ENCODE data around the gene CSNK1A1.
"Not testable (repeated sequence)": the region's sequence is repeated elsewhere in the genome, so short reads cannot be mapped to it uniquely, and the experiment has no call there.

CSNK1A1 gene

DNA sequence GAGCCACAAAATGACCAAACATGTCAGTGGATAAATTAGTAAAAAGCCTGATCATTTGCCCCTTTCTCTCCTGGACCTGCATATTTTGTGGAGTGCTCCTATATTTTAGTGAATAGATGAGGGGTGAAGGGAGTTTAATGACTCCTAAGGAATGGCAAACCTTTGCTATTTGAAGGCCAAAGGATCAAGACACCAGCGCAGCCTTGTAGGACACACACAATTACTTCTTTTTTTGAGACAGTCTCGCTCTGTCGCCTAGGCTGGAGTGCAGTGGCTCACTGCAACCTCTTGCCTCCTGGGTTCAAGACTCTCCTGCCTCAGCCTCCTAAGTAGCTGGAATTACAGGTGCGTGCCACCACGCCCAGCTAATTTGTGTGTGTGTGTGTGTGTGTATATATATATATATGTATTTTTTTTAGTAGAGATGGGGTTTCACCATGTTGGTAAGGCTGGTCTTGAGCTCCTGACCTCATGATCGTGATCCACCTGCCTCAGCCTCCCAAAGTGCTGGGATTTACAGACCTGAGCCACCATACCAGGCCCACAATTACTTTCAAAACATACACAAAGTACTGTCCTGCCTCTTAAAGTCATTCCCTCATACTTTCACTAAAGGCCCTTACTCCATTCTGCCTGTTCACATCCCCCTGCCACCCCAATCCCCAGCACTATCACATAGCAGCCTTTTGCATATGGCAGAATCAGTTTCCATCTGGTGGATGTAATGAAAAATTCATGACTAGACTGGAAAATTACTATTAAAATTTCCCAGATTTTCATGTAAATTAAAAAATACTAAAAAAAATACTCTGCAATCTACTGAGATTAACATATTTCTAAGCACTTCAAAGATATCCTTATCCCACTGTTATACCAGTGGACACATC, 60.4 kb downstream of the CSNK1A1 start:
- DNase-seq (ENCODE audit: low read depth): no peak

DNA sequence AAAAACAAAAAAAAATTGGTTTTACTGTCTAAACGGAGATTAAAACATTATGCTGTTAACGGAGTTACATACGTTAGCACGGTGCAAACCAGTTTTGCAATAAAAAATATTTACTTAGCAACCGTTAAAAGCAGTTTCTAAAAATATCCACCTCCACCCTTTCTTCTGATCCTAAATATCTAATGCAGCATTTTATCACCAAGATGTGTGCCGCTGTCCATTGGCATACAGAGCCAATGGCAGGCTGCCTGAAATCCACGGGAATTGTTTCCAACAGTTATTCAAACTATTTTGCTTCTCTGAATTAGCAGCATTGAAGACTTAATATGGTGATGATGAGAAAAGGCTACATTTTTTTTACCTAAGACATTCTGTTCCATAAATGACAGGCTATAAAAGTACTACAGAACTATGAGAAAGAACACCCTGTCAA, 61.6 kb downstream of the CSNK1A1 start:
- DNase-seq (ENCODE audit: low read depth): no peak

DNA sequence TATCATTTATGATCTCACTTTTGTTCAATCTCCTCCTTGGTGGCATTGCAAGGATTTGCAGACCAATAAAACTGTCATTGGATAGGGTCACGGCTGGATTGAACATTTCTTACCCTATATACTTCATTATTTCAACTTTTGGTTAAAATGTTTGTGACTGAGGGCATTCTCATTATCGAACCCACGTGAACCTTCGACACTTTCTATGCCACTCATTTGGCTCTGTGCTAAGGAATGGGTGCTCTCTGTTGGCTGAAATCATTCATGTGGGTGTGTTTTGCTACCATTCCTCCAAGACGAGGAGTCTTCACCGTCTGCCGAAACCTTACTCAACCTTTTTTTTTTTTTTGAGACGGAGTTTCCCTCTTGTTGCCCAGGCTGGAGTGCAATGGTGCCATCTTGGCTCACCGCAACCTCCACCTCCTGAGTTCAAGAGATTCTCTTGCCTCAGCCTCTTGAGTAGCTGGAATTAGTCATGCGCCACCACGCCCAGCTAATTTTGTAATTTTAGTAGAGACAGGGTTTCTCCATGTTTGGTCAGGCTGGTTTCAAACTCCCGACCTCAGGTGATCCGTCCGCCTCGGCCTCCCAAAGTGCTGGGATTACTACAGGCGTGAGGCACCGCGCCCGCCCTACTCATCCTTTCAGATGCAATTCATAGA, 62.5 kb downstream of the CSNK1A1 start:
- DNase-seq (ENCODE audit: low read depth): peak; percentile 55

DNA sequence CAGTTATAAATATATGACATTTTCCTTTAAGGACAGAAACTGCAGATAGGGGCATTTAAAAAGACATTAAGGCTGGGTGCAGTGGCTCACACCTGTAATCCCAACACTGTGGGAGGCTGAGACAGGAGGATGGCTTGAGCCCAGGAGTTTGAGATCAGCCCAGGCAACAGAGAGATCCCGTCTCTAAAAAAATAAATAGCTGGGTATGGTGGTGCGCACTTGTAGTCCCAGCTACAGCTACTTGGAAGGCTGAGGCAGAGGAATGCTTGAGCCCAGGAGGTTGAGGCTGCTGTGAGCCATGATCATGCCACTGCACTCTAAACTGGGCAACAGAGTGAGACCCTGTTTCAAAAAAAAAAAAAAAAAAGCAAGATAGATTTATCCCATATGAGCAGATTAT, 63.6 kb downstream of the CSNK1A1 start:
- DNase-seq (ENCODE audit: low read depth): no peak

DNA sequence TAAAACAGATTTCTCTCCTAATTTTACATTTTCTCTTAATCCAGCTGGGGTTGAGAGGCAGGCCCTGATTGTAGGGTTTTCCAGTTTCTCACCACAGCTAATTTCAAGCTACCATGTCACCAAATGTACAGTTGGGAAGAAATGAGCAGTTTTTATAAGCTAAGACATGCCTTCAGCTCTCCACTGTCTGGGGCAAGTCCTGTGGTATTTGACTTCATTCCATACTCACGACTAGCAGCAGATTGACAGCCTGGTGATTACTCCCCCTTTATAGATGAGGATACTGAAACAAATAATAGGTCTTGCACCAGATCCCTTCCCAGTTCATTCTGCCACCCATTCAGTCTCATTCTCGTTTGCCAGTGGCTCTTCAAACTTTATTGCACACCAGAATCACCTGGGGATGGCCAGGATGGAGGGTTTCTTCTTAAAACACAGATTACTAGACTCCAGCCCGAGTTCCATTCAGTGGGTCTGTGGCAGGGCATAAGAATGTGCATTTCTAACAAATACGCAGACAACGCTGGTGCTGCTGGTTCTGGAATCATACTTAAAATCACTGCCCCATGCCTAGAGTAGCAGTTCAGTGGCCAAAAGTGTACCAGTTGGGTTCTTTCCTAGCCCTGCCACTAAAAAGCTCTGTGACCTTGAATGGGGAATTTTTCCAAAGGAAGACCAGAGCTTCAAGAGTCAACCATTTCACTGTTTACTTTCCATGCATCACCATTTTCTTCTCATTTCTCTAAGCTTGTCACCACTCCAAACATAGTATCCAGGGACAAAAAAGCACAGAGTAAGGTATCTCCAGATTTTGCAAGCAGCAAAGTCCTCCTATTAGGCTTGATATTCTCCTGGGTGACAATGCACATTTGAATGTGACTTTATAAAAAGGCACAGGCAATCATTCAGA, 64.3 kb downstream of the CSNK1A1 start:
- peak; percentile 71 for DNase-seq (ENCODE audit: low read depth)

DNA sequence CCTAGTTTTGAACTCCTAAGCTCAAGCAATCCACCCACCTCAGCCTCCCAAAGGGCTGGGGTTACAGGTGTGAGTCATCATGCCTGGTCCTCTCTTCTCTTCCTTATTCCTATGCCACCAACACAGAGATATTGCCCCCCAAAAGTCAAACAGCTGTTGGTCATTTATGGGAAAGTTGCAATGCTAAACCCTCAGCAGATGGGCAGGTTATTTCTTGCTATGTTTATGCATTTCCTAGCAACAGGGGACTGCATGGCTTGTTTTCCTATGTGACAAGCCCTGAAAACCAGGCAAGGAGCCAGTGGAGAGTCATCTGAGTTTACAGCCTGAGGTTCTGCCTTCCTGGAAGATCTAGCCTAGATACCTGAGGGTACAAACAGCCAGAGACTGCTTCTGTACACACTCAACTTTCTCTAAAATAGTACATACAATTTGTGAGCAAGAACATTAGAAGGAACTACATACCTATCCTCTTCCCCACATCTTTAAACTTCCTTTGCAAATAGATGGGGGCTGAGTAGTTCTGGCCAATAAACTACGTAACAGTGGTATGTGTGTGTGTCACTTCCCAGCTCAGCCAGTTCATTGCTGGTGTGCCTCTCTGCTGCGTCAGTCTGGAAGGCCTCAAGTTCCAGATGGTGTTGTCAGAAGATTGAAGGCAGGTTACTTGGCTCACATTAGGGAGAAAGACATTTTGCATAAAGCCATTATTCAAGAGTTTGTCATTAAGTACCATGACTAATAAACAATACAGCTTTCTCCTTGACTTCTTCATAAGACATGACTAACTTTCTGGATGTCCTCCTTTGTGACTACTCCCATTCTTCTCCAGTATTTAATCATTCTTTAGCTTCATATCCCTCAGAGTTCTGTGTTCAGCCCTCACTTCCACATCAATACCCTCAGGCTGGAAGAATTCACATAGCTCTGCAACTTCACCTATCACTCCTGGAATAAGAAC, 65.3 kb downstream of the CSNK1A1 start:
- DNase-seq (ENCODE audit: low read depth): peak; percentile 100

DNA sequence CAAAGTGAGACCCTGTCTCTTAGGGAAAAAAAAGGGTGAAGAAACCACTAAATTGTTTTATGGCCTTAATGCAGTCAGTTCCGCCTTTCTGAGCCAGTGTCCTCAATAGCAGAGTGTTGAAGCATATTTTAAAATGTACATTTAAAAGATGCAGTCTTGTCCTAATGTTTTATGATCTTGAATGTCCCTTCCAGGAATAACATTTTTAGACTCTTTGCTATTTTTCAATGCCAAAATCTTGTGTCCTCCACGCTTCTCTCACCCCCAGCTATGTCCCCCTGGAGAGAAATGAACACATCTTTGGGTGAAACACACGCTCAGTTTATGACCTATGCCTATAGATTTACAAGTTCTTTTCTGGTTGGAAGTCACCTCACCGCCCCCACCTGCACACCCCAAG, 69.8 kb downstream of the CSNK1A1 start:
- no peak for DNase-seq (ENCODE audit: low read depth)

DNA sequence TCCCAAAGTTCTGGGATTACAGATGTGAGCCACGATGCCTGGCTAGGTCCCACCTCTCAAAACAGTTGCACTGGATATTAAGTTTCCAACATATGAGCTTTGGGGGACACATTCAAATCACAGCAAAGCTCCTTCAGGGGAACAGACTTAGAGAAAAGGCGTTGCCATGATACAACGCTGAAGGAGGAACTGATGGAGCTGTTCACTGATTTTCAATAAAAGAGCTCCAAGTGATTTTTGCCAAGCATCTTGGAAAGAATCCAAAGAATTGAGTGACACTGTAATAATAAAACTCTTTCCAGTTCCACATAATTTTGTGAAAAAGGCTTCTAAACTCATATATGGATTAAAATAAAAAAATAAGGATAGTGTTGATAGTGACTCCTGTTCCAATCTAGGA, 72.5 kb downstream of the CSNK1A1 start:
- no peak for DNase-seq (ENCODE audit: low read depth)

DNA sequence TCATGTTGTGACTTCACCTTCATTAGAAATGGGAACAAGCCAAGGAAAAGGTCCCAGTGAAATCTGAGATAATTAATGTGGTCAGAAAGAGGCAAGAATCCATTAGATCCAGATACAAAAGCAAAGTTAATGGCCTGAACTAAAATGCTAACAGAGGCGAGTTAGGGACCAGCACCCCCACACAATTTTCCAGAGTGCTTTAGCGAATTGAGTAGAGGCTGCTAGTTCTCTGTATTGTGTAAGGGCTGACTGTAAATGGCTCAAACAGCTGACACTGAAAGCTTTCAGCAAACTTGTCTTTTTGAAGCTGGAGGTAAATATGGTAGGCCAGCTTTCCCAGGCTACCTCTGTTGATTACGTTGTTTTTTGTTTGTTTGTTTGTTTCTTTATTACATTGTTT, 75.5 kb downstream of the CSNK1A1 start:
- DNase-seq (ENCODE audit: low read depth): no peak

DNA sequence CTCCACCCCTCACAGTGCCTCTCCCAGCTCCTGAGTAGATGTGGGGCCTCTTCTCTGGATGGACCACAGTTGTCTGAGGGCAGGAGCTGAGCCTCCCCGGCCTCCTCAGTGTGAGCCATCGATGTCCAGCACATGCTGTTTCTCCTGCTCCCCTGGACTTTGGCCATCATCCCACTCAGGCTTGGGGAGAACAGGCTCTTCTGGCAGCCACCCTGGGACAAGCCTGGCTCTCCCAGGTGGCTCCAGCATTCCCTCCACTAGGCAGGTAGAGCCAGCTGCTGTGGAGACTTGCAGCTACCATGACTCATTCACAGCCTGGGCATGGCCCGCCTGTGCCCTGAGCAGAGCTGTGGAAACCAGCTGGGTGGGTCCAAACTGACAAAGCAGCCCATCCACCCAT, 77.0 kb downstream of the CSNK1A1 start:
- peak; percentile 46 for DNase-seq (ENCODE audit: low read depth)

DNA sequence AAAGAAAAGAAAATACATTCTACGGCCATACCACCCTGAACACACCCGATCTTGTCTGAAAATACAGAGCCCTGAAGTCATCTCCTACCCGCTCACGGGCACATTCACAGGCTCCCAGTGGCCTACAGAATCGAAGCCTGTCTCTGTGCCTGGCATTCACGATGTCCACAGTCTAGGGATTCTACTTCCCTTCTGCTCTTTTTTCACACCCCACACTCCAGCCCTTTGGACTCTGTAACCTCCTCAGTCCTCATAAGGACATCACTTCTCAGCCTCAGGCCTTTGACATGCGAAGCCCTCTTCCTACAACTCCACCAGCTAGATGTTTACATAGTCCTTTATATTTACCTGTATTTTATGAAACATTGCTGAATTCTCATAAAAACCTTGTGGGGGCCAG, 77.8 kb downstream of the CSNK1A1 start:
- DNase-seq (ENCODE audit: low read depth): no peak

DNA sequence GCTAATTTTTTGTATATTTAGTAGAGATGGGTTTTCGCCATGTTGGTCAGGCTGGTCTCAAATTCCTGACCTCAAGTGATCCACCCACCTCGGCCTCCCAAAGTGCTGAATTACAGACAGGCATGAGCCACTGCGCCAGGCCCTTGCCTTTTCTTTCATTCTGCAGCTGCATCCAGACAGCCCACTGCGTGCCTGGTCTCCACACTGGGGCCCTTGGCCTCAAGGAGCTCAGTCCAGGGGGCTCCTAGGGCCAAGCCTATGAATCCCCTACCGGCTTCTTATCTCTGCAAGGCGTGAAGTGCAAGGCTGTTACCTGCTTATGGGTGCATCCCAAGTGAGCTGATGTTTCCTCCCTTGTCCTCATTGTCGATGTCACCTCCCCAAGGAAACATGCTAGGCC, 78.8 kb downstream of the CSNK1A1 start:
- no peak for DNase-seq (ENCODE audit: low read depth)

DNA sequence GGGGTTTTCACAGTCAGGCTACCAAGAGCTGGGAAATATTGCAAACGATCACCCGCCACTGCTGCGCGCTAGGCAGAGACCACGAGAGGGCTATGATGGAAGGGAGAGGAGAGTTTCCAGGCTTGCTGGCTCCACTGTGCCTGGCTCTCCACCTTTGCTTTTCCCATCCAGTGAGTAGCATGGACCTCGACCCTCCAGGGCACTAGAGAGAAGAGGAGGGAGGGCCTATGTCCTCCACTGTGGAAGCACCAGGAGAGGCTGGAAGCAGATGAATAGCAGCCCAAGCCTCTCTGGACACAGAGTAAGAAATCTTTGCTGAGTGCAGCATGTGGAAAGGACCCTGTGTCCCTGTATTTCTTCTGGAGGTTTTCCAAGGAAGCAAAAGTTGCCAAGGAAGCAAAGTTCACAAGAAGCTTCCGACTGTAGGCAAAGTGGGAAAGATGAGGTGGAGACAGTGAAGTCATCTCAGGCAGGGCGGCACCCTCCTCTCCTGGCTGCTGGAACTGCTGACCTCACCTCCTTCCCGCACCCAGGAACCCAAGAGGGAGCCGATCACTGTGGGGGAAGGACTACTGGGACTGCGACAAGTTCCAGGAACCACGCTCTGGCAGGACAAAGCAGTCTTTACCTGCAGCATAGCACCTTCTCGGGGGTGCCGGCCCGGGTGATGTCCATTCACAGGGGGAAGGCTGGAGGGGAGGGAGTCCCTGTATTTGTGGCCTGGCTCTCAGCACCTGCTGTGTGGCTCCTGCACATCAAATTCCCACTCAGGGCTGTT, 79.6 kb downstream of the CSNK1A1 start:
- DNase-seq (ENCODE audit: low read depth): peak; percentile 74

DNA sequence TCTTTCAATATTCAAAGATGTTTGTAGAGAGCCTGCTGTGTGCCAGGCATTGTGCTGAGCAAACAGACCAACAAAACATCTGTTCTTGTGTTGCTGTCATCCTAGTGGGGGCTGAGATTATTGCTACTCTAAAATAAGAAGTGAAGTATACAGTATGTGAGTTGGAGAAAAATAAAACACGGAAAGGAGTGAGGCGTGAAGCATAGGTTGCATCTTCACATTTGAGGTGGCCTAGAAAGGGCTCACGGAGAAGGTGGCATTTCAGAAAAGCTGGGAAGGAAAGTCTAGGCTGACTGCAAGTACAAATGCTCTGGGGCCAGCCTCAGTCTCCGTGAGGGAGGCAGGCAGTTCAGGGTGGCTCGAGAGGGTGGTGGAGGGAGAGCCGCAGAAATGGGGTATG, 80.3 kb downstream of the CSNK1A1 start:
- no peak for DNase-seq (ENCODE audit: low read depth)

DNA sequence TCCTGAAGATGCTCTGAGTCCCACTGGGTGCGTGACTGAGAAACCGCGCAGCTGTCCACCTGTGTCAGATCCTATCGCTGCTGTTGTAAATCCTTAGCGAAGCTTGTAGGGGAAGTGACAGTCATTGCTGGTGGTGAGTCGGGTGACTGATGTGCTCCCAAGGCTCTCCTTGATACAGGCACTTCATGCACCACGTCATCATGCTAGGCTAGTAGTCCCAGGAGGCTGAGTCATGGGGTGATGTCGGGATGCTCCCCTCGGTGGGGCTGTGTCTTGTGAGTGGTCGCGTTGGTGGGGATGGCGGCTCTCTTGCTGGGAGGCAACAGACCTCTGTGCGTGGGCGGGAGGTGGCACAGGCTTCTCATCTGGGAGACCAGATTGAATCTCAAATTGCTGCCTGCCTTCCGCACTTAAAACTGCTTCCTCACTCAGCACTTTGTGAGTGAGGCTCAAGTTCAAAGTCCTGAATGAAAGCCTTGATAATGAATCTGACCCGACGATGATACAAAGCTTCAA, 84.7 kb downstream of the CSNK1A1 start:
- peak; percentile 89 for DNase-seq (ENCODE audit: low read depth)

DNA sequence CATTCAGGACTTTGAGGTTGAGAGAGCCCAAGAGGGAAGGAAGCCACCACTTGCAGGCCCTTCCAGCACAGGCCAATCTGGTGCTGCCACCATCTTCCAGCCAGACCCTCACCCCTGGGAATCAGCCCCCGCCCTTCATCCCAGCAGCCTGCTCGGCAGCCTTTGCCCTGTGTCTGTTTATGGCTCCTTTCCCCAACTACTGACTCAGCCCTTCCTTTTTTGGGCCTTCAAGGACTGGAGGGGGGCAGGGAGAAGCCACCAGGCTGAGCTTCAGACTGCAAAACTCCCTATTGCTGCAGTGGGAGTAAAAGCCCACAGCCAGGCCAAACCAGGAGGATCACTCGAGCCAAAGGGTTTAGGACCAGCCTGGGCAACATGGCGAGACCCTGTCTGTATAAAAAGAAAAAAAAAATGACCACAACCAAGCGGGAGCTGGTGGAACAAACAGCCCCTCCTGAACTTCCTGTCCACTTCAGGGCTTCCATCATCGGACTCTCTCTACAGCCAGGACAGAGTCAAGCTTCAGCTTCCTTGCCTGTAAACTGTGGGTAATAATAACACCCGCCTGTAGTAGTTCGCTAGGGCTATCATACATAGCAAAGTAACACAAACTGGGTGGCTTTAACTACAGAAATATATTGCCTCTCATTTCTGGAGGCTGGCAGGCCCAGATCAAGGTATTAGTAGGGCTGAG, 86.3 kb downstream of the CSNK1A1 start:
- peak; percentile 59 for DNase-seq (ENCODE audit: low read depth)

DNA sequence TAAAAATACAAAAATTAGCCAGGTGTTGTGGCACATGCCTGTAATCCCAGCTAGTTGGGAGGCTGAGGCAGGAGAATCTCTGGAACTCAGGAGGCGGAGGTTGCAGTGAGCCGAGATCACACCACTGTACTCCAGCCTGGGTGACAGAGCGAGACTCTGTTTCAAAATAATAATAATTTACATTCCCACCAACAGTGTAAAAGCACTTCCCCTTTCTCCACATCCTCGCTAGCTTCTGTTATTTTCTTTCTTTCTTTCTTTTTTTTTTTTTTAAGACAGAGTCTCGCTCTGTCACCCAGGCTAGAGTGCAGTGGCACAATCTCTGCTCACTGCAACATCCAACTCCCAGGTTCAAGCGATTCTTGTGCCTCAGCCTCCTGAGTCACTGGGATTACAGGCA, 89.3 kb downstream of the CSNK1A1 start:
- DNase-seq (ENCODE audit: low read depth): not testable (repeated sequence)

DNA sequence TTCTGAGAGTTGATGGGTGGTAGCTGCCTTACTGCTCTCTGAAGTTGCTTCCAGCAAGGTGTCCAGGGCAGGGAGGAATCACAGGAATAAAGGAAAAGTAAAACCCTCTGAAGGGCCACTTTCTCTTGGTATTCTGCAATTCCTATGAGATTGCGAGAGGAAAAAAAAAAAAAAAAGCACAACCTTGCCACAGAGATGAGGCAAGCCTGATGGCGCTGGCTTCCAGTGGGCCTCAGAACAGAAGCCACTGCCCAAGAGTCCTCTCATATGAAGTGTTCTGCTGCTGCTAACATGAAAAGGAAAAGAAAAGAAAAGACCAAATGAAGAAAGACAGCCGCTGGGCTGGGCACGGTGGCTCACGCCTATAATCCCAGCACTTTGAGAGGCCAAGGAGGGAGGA, 91.3 kb downstream of the CSNK1A1 start:
- no peak for DNase-seq (ENCODE audit: low read depth)

DNA sequence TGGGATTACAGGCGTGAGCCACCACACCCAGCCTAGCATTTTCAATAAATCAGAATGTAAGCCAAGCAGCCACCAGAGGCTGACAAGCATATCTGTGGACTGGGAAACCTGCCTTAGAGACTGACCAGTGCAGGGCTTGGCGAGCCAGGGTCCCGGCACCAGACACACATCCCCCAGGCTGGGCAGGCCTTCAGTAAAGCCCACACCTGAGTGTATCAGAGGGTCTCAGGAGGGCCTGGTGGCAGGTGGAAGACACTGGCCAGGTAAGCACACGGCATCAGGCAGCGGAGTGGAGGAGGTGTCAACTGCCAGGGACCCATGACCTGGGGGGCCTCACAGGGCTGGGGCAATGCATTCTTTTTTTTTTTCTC, 93.9 kb downstream of the CSNK1A1 start:
- no peak for DNase-seq (ENCODE audit: low read depth)
